Neural cell (in vitro differentiated cells): ENCODE data around the gene FAXC. TPM values are rescaled to one million over a fixed set of nuclear protein-coding genes. Genes with fewer than 3 reads are reported as not detected.

Experiments
- H2AFZ ChIP-seq: fragments of 200-600, 300-800 bp; sonication (generic), shearing (Covaris generic); 2 replicates; pipeline ENCODE4 v1.6.0; 2014; ENCODE audit warnings: low read depth, mild to moderate bottlenecking, antibody characterized with exemption, low read length, moderate library complexity
- H3F3A ChIP-seq: fragments of 200-600 bp; shearing (Covaris generic); 2 replicates; pipeline ENCODE4 v1.6.1; 2016; ENCODE audit warnings: mild to moderate bottlenecking, moderate library complexity, mixed read lengths, antibody characterized with exemption, low read length; ENCODE audit not compliant: insufficient read depth, poor library complexity, severe bottlenecking
- H3K27ac ChIP-seq: fragments of 200-600, 300-800 bp; sonication (generic), shearing (Covaris generic); 2 replicates; pipeline ENCODE4 v1.5.1; 2014; ENCODE audit warnings: mild to moderate bottlenecking, low read length, moderate library complexity
- H3K27me3 ChIP-seq: fragments of 300-800, 200-600 bp; sonication (generic), shearing (Covaris generic); 2 replicates; pipeline ENCODE4 v1.6.0; 2014; ENCODE audit warnings: mild to moderate bottlenecking, low read depth, low read length, moderate library complexity; ENCODE audit not compliant: insufficient read depth
- H3K36me3 ChIP-seq: fragments of 300-800, 200-600 bp; sonication (generic), shearing (Covaris generic); 2 replicates; pipeline ENCODE4 v1.5.1; 2014; ENCODE audit warnings: mild to moderate bottlenecking, antibody characterized with exemption, low read length, moderate library complexity; ENCODE audit not compliant: insufficient read depth
- H3K4me2 ChIP-seq: fragments of 300-800, 200-600 bp; sonication (generic), shearing (Covaris generic); 2 replicates; pipeline ENCODE4 v1.6.0; 2014; ENCODE audit warnings: mild to moderate bottlenecking, low read length
- H3K4me3 ChIP-seq: fragments of 300-800, 200-600 bp; sonication (generic), shearing (Covaris generic); 2 replicates; pipeline ENCODE4 v1.5.1; 2014; ENCODE audit warnings: mild to moderate bottlenecking, low read length, moderate library complexity
- H3K79me2 ChIP-seq: fragments of 200-600 bp; shearing (Covaris generic); replicated peaks from 2 replicates; pipeline ENCODE4 v1.6.0; 2014; ENCODE audit warnings: mild to moderate bottlenecking, low read length, moderate library complexity; ENCODE audit not compliant: insufficient read depth
- H3K9ac ChIP-seq: fragments of 300-800, 200-600 bp; sonication (generic), shearing (Covaris generic); 2 replicates; pipeline ENCODE4 v1.6.1; 2016; ENCODE audit warnings: mild to moderate bottlenecking, low read length, mixed read lengths
- H3K9me2 ChIP-seq: fragments of 200-600 bp; shearing (Covaris generic); 2 replicates; pipeline ENCODE4 v1.6.1; 2016; ENCODE audit warnings: mild to moderate bottlenecking, low read length, mixed read lengths; ENCODE audit not compliant: insufficient read depth
- H3K9me3 ChIP-seq: fragments of 200-600, 300-800 bp; sonication (generic), shearing (Covaris generic); 2 replicates; pipeline ENCODE4 v1.6.1; 2016; ENCODE audit warnings: mild to moderate bottlenecking, mixed run types, low read length, moderate library complexity, mixed read lengths
- H4K20me1 ChIP-seq: fragments of 200-600 bp; shearing (Covaris generic); 2 replicates; pipeline ENCODE4 v1.6.1; 2016; ENCODE audit warnings: mild to moderate bottlenecking, mixed run types; ENCODE audit not compliant: insufficient read depth
- EP300 ChIP-seq: fragments of 450-650 bp; conservative IDR thresholded peaks from 2 replicates; pipeline ENCODE4 v1.6.1; 2014; ENCODE audit warnings: antibody characterized with exemption, mild to moderate bottlenecking, moderate library complexity; ENCODE audit not compliant: poor library complexity, severe bottlenecking
- EZH2 ChIP-seq: fragments of 200-600, 300-800 bp; shearing (Covaris generic), sonication (generic); IDR thresholded peaks from 2 replicates; pipeline ENCODE4 v1.6.1; 2014; ENCODE audit warnings: antibody characterized with exemption, low read length, borderline replicate concordance, mild to moderate bottlenecking; ENCODE audit not compliant: insufficient read depth, poor library complexity, severe bottlenecking
- MXI1 ChIP-seq: fragments of 450-650 bp; conservative IDR thresholded peaks from 2 replicates; pipeline ENCODE4 v1.6.1; 2014; ENCODE audit warnings: antibody characterized with exemption, mild to moderate bottlenecking; ENCODE audit not compliant: poor library complexity, severe bottlenecking
- POLR2AphosphoS5 ChIP-seq: IDR thresholded peaks from 2 replicates; pipeline ENCODE4 v1.6.1; 2012
- RAD21 ChIP-seq: fragments of 450-650 bp; conservative IDR thresholded peaks from 2 replicates; pipeline ENCODE4 v1.6.1; 2014; ENCODE audit warnings: antibody characterized with exemption, mild to moderate bottlenecking, moderate library complexity
- SMC3 ChIP-seq: fragments of 450-650 bp; conservative IDR thresholded peaks from 2 replicates; pipeline ENCODE4 v1.6.1; 2014; ENCODE audit warnings: antibody characterized with exemption, mild to moderate bottlenecking, moderate library complexity; ENCODE audit not compliant: poor library complexity
- TAF1 ChIP-seq: IDR thresholded peaks from 2 replicates; pipeline ENCODE4 v1.6.1; 2012; ENCODE audit warnings: low read depth
- polyA plus RNA-seq: library from polyadenylated mRNA; depleted of rRNA; stranded (reverse); fragments of >200 nt; gene quantifications from 2 replicates; pipeline ENCODE4 v1.2.3, GENCODE V29; 2014
- TF ChIP-seq, protein P1 (sequence below): fragments of 450-650 bp; IDR thresholded peaks from 2 replicates; pipeline ENCODE4 v1.5.1; 2014; ENCODE audit warnings: antibody characterized with exemption, mild to moderate bottlenecking, moderate library complexity; ENCODE audit not compliant: poor library complexity, severe bottlenecking
- TF ChIP-seq, protein P2 (sequence below): IDR thresholded peaks from 2 replicates; pipeline ENCODE4 v1.6.1; 2012; ENCODE audit warnings: borderline replicate concordance

Gene FAXC
- polyA plus RNA-seq, 1 donor from 2014 or later: 106 TPM

DNA sequence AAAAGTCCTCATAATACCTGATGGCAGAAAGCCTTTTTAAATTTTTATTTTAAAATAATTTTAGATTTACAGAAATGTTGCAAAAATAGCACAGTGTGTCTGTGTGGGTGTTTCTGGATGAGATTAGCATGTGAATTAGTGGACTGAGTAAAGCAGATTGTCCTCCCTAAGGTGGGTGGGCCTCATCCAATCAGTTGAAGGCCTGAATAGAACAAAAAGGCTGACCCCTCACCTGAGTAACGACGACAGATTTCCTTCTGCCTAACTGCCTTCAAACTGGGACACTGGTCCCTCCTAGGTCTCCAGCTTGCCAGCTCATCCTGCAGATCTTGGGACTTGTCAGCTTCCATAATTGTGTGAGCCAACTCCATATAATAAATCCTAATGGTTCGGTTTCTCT is 54.2 kb downstream of the FAXC start:
- H3K27me3 ChIP-seq: no peaks in the 10 kb centered on the region
- H3K9ac ChIP-seq: no peak overlapping the region
- no peak overlapping the region for H3K27ac ChIP-seq
- H3K9me3 ChIP-seq: no peaks in the 10 kb centered on the region
- H3K36me3 ChIP-seq: peaks cover 6% of the 10 kb centered on the region
- no peak overlapping the region for H3K4me3 ChIP-seq
- no peaks in the 10 kb centered on the region for H3K79me2 ChIP-seq
- H3K9me2 ChIP-seq: no peaks in the 10 kb centered on the region
- H3K4me2 ChIP-seq: no peak overlapping the region
- TF ChIP-seq SMC3 (no peak), EP300 (no peak), TAF1 (no peak), EZH2 (no peak)
- TF ChIP-seq, protein P1, sequence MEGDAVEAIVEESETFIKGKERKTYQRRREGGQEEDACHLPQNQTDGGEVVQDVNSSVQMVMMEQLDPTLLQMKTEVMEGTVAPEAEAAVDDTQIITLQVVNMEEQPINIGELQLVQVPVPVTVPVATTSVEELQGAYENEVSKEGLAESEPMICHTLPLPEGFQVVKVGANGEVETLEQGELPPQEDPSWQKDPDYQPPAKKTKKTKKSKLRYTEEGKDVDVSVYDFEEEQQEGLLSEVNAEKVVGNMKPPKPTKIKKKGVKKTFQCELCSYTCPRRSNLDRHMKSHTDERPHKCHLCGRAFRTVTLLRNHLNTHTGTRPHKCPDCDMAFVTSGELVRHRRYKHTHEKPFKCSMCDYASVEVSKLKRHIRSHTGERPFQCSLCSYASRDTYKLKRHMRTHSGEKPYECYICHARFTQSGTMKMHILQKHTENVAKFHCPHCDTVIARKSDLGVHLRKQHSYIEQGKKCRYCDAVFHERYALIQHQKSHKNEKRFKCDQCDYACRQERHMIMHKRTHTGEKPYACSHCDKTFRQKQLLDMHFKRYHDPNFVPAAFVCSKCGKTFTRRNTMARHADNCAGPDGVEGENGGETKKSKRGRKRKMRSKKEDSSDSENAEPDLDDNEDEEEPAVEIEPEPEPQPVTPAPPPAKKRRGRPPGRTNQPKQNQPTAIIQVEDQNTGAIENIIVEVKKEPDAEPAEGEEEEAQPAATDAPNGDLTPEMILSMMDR: no peak
- no peaks in the 10 kb centered on the region for H4K20me1 ChIP-seq
- no peaks in the 10 kb centered on the region for H3F3A ChIP-seq
- no peak overlapping the region for H2AFZ ChIP-seq

DNA sequence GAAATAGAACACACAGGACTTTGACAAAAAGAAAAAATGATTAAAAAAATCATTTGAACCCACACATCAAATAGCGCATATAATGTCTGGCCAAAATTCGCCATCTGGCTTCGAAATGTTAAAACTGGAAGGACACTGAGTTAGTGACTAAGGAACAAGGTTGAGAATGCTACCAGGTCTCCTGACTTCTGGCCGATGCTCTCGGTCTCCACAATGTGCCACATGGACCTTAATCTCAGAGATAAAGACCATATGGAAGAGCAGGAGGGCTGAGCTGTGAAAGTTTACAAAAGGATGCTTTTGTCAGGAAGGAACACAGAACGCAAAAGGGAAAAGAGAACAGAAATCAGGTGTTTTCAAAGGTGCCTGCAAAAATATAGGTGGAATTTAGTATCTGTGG is 54.7 kb downstream of the FAXC start:
- H3K27ac ChIP-seq: no peak overlapping the region
- H3K4me2 ChIP-seq: no peak overlapping the region
- H3K79me2 ChIP-seq: no peaks in the 10 kb centered on the region
- TF ChIP-seq MXI1: no peak
- no peak for TF ChIP-seq EZH2
- no peak for TF ChIP-seq RAD21
- no peaks in the 10 kb centered on the region for H3K27me3 ChIP-seq
- H3K36me3 ChIP-seq: peaks cover 6% of the 10 kb centered on the region
- no peaks in the 10 kb centered on the region for H3K9me3 ChIP-seq
- no peak overlapping the region for H3K4me3 ChIP-seq
- no peaks in the 10 kb centered on the region for H3K9me2 ChIP-seq
- H4K20me1 ChIP-seq: no peaks in the 10 kb centered on the region
- no peaks in the 10 kb centered on the region for H3F3A ChIP-seq
- H2AFZ ChIP-seq: no peak overlapping the region
- H3K9ac ChIP-seq: no peak overlapping the region

DNA sequence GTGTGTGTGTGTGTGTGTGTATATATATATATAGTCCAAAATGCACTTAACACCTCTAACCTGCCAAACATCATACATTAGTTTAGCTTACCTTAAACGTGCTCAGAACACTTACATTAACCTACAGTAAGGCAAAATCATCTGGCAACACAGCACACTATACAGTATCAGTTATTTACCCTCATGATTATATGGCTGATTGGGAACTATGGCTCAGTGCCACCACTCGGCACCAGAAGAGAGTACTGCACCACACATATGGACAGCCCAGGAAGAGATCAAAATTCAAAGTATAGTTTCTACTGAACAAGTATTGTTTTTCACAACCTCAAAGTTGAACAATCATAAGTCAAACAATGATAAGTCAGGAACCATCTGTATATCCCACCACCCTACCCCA is 59.8 kb downstream of the FAXC start:
- Histone ChIP-seq H3K9ac (no peak overlapping the region), H3K9me2 (no peaks in the 10 kb centered on the region), H3K4me3 (no peak overlapping the region), H3K27me3 (no peaks in the 10 kb centered on the region), H4K20me1 (no peaks in the 10 kb centered on the region), H3K79me2 (no peaks in the 10 kb centered on the region), H3K4me2 (no peak overlapping the region), H3K36me3 (peaks cover 6% of the 10 kb centered on the region), H2AFZ (no peak overlapping the region), H3F3A (no peaks in the 10 kb centered on the region), H3K27ac (no peak overlapping the region), H3K9me3 (no peaks in the 10 kb centered on the region)
- TF ChIP-seq EZH2 (no peak), POLR2AphosphoS5 (no peak), MXI1 (no peak)
- TF ChIP-seq, protein P2, sequence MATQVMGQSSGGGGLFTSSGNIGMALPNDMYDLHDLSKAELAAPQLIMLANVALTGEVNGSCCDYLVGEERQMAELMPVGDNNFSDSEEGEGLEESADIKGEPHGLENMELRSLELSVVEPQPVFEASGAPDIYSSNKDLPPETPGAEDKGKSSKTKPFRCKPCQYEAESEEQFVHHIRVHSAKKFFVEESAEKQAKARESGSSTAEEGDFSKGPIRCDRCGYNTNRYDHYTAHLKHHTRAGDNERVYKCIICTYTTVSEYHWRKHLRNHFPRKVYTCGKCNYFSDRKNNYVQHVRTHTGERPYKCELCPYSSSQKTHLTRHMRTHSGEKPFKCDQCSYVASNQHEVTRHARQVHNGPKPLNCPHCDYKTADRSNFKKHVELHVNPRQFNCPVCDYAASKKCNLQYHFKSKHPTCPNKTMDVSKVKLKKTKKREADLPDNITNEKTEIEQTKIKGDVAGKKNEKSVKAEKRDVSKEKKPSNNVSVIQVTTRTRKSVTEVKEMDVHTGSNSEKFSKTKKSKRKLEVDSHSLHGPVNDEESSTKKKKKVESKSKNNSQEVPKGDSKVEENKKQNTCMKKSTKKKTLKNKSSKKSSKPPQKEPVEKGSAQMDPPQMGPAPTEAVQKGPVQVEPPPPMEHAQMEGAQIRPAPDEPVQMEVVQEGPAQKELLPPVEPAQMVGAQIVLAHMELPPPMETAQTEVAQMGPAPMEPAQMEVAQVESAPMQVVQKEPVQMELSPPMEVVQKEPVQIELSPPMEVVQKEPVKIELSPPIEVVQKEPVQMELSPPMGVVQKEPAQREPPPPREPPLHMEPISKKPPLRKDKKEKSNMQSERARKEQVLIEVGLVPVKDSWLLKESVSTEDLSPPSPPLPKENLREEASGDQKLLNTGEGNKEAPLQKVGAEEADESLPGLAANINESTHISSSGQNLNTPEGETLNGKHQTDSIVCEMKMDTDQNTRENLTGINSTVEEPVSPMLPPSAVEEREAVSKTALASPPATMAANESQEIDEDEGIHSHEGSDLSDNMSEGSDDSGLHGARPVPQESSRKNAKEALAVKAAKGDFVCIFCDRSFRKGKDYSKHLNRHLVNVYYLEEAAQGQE: no peak
